SK-N-SH treated with all-trans-retinoic acid at 6 μM for 48 hours (cell line): ENCODE results near the gene SNUPN.

Experiments
- ATAC-seq: fragments of 200-7000 bp; cut with Tn5 transposase; 3 replicates; pipeline ENCODE4 v1.9.1; 2020; ENCODE audit warnings: mild to moderate bottlenecking, moderate library complexity
- ARNTL ChIP-seq: fragments of 450-650 bp; formaldehyde crosslinking; IDR thresholded peaks from 2 replicates; pipeline ENCODE4 v1.5.0; 2020; ENCODE audit warnings: low read depth, mild to moderate bottlenecking, moderate library complexity, borderline replicate concordance
- BACH2 ChIP-seq: fragments of 250-450 bp; sonication (Bioruptor Pico); IDR thresholded peaks from 2 replicates; pipeline ENCODE4 v1.9.0; 2021; ENCODE audit warnings: mild to moderate bottlenecking, borderline replicate concordance
- CREB5 ChIP-seq: fragments of 250-450 bp; sonication (Bioruptor Pico); IDR thresholded peaks from 2 replicates; pipeline ENCODE4 v1.5.1; 2020; ENCODE audit warnings: low read depth, mild to moderate bottlenecking, moderate library complexity
- CSDC2 ChIP-seq: fragments of 250-450 bp; sonication (Bioruptor Pico); IDR thresholded peaks from 2 replicates; pipeline ENCODE4 v1.5.0; 2020; ENCODE audit warnings: mild to moderate bottlenecking, moderate library complexity
- CSRNP3 ChIP-seq: fragments of 250-450 bp; sonication (Bioruptor Pico); IDR thresholded peaks from 2 replicates; pipeline ENCODE4 v1.5.1; 2021; ENCODE audit warnings: mild to moderate bottlenecking, moderate library complexity
- ESRRG ChIP-seq: fragments of 250-450 bp; sonication (Bioruptor Pico); IDR thresholded peaks from 2 replicates; pipeline ENCODE4 v1.6.1; 2021; ENCODE audit warnings: mild to moderate bottlenecking
- GLIS3 ChIP-seq: fragments of 250-450 bp; sonication (Bioruptor Pico); IDR thresholded peaks from 2 replicates; pipeline ENCODE4 v1.5.0; 2020; ENCODE audit warnings: mild to moderate bottlenecking, moderate library complexity
- ISL1 ChIP-seq: fragments of 250-450 bp; sonication (Bioruptor Pico); IDR thresholded peaks from 2 replicates; pipeline ENCODE4 v2.1.2; 2022; ENCODE audit warnings: mild to moderate bottlenecking, moderate library complexity
- OSR1 ChIP-seq: fragments of 250-450 bp; sonication (Bioruptor Pico); IDR thresholded peaks from 2 replicates; pipeline ENCODE4 v1.8.0; 2022; ENCODE audit warnings: moderate library complexity, mild to moderate bottlenecking, inconsistent platforms
- POU6F1 ChIP-seq: fragments of 250-450 bp; sonication (Bioruptor Pico); IDR thresholded peaks from 2 replicates; pipeline ENCODE4 v1.8.0; 2021; ENCODE audit warnings: low read depth, mild to moderate bottlenecking, moderate library complexity, borderline replicate concordance
- PPARA ChIP-seq: fragments of 250-450 bp; sonication (Bioruptor Pico); IDR thresholded peaks from 2 replicates; pipeline ENCODE4 v1.5.0; 2020; ENCODE audit warnings: mild to moderate bottlenecking, borderline replicate concordance
- RARB ChIP-seq: fragments of 250-450 bp; sonication (Bioruptor Pico); IDR thresholded peaks from 2 replicates; pipeline ENCODE4 v1.8.0; 2021; ENCODE audit warnings: mild to moderate bottlenecking, moderate library complexity
- SNAI2 ChIP-seq: fragments of 250-450 bp; sonication (Bioruptor Pico); IDR thresholded peaks from 2 replicates; pipeline ENCODE4 v1.5.0; 2020; ENCODE audit warnings: mild to moderate bottlenecking, moderate library complexity
- TCF4 ChIP-seq: fragments of 250-450 bp; sonication (Bioruptor Pico); IDR thresholded peaks from 2 replicates; pipeline ENCODE4 v1.8.0; 2021; ENCODE audit warnings: mild to moderate bottlenecking, moderate library complexity, borderline replicate concordance
- TOX ChIP-seq: fragments of 250-450 bp; sonication (Bioruptor Pico); IDR thresholded peaks from 2 replicates; pipeline ENCODE4 v1.8.0; 2021; ENCODE audit warnings: mild to moderate bottlenecking, moderate library complexity, borderline replicate concordance
- TSHZ2 ChIP-seq: fragments of 250-450 bp; sonication (Bioruptor Pico); IDR thresholded peaks from 2 replicates; pipeline ENCODE4 v1.5.0; 2020; ENCODE audit warnings: mild to moderate bottlenecking, moderate library complexity
- ZFP3 ChIP-seq: fragments of 250-450 bp; sonication (Bioruptor Pico); IDR thresholded peaks from 2 replicates; pipeline ENCODE4 v1.5.0; 2020; ENCODE audit warnings: mild to moderate bottlenecking, moderate library complexity
- ZNF70 ChIP-seq: fragments of 450-650 bp; formaldehyde crosslinking; IDR thresholded peaks from 2 replicates; pipeline ENCODE4 v1.5.0; 2020; ENCODE audit warnings: mild to moderate bottlenecking, moderate library complexity
- TF ChIP-seq, protein P1 (sequence below): fragments of 250-450 bp; sonication (Bioruptor Pico); IDR thresholded peaks from 2 replicates; pipeline ENCODE4 v1.8.0; 2020; ENCODE audit warnings: mild to moderate bottlenecking, moderate library complexity, borderline replicate concordance

SNUPN gene

DNA sequence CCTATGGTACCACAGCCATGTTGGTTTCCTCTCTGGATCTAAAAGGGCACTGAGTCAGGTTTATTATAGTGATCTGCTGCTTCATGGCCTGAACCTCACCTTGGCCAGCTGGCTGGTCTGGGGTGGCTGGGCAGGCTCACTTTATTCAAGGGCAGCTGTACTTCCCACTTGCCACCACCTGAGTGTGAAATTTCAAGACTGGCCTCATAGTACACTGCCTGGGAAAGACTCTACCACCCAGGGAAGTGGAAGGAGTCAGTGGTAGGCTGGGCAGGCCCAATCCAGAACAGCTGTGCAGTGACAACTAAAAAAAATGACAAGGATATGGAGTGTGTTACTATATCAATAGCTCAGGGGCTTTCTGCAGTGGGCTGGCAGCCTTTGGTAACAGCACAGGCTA lies 8.8 kb downstream of the SNUPN start:
- no peak for ATAC-seq
- TF ChIP-seq ZNF70 (CRISPR knock-in tag) (no peak), POU6F1 (CRISPR knock-in tag) (no peak)

DNA sequence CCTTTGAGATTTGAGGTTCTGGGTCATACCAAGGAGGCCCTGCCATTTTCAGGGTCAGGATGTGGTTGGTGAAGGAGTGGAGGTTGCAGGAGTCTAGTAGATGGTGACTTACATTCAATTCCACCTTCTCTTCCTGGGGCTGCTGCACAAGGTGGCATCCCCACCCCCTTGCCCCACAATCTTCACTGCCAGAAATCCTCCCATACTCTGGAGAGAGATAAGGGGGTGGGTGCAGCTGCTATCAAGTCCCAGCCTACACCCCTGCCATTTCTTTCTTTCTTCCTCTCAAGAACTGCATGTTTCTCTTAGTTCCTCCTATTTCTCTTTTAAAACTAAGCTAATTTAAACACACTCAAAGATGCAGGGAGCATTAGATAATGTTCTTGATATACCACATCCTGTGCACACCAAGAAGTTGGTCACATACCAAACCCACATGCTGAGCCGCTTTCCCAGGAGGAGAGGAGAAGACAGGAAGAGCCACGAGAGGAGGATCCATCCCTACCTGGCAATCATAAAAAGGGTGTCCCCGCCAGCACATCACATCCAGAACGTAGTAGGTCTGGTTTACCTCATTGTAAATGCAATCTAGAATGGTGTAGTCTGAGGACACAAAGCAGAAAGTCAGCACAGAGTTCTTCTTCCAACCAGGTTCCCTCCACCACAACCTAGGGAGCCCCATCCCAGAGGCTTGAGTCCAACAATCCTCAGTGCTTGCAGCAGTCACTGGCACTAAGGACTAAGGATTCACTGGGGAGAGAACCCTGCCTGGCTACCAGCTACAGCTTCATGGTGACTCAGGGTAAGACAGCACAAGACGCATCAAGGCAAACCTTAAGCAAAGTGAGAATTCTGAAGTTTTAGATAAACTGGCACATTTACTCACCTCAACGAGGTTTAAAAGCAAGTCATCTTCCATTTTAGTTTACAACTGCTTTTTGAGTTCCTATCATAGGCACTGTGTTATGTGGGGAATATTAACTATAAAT lies 18.5 kb downstream of the SNUPN start:
- no peak for TF ChIP-seq CSRNP3
- TF ChIP-seq TCF4 (CRISPR knock-in tag) = no peak
- no peak for TF ChIP-seq ZNF70 (CRISPR knock-in tag)
- no peak for TF ChIP-seq BACH2 (CRISPR knock-in tag)
- no peak for TF ChIP-seq SNAI2 (CRISPR knock-in tag)
- no peak for TF ChIP-seq POU6F1 (CRISPR knock-in tag)
- no peak for TF ChIP-seq ISL1 (CRISPR knock-in tag)
- TF ChIP-seq, protein P1, sequence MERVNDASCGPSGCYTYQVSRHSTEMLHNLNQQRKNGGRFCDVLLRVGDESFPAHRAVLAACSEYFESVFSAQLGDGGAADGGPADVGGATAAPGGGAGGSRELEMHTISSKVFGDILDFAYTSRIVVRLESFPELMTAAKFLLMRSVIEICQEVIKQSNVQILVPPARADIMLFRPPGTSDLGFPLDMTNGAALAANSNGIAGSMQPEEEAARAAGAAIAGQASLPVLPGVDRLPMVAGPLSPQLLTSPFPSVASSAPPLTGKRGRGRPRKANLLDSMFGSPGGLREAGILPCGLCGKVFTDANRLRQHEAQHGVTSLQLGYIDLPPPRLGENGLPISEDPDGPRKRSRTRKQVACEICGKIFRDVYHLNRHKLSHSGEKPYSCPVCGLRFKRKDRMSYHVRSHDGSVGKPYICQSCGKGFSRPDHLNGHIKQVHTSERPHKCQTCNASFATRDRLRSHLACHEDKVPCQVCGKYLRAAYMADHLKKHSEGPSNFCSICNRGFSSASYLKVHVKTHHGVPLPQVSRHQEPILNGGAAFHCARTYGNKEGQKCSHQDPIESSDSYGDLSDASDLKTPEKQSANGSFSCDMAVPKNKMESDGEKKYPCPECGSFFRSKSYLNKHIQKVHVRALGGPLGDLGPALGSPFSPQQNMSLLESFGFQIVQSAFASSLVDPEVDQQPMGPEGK (CRISPR knock-in tag) = no peak
- no peak for TF ChIP-seq CSDC2 (CRISPR knock-in tag)
- TF ChIP-seq CREB5 (CRISPR knock-in tag) = no peak
- TF ChIP-seq OSR1 (CRISPR knock-in tag) = no peak
- no peak for TF ChIP-seq PPARA
- TF ChIP-seq ESRRG (CRISPR knock-in tag) = no peak
- no peak for TF ChIP-seq GLIS3 (CRISPR knock-in tag)
- no peak for TF ChIP-seq TOX
- ATAC-seq = no peak

DNA sequence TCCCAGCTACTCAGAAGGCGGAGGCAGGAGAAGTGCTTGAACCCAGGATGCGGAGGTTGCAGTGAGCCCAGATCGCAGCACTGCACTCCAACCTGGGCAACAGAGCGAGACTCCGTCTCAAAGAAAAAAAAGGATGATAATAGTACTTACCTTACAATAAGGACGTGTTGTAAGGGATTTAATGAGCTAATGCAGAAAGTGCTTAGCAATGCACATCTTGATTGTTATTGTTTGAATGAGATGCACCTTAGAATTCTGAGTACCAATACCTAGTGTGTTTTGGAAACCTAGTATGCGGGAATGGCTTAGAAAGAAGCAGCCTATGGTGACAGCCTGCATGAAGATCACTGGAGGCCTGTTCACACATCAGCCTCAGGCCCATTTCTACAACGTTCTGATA lies 19.5 kb downstream of the SNUPN start:
- no peak for ATAC-seq
- no peak for TF ChIP-seq RARB (CRISPR knock-in tag)
- TF ChIP-seq PPARA = no peak
- no peak for TF ChIP-seq ESRRG (CRISPR knock-in tag)
- no peak for TF ChIP-seq ARNTL
- TF ChIP-seq ZNF70 (CRISPR knock-in tag) = no peak
- no peak for TF ChIP-seq CSDC2 (CRISPR knock-in tag)
- TF ChIP-seq OSR1 (CRISPR knock-in tag) = no peak
- no peak for TF ChIP-seq CSRNP3
- no peak for TF ChIP-seq POU6F1 (CRISPR knock-in tag)
- TF ChIP-seq GLIS3 (CRISPR knock-in tag) = no peak
- TF ChIP-seq ZFP3 (CRISPR knock-in tag) = no peak
- TF ChIP-seq CREB5 (CRISPR knock-in tag) = no peak
- TF ChIP-seq TCF4 (CRISPR knock-in tag) = no peak
- no peak for TF ChIP-seq ISL1 (CRISPR knock-in tag)
- no peak for TF ChIP-seq TSHZ2 (CRISPR knock-in tag)
- TF ChIP-seq SNAI2 (CRISPR knock-in tag) = no peak
